ENCODE measurements around the gene UTP25. TPM values are rescaled to one million over a fixed set of nuclear protein-coding genes. Genes with fewer than 3 reads are reported as not detected.
"Not testable (repeated sequence)": the region's sequence is repeated elsewhere in the genome, so short reads cannot be mapped to it uniquely, and the experiment has no call there.

The UTP25 gene
- total RNA-seq, 4 donors from 2014 or later, result 7.3 to 11.0 (median 7.8) TPM

- 28 to 29% methylated on average over 2 of the region's 2 CpGs for WGBS, 2 donors
- intact Hi-C loops (cut with DNase I), result no loop called here
- H3K4me1 ChIP-seq, result peaks cover 30 to 40% of the 10 kb centered on the region in 2 donors
- H3K36me3 ChIP-seq, result no peaks in the 10 kb centered on the region
- TF ChIP-seq POLR2A (IDR thresholded peaks at IDR 0.05), result peak in 1 of 2 donors; percentile 42
- no peak for TF ChIP-seq CTCF (IDR thresholded peaks at IDR 0.05)
- H3K9me3 ChIP-seq, result no peaks in the 10 kb centered on the region
- H3K27ac ChIP-seq, result peak overlapping the region; percentile 78 to 91 (median 86)
- H3K27me3 ChIP-seq, result no peaks in the 10 kb centered on the region
- DNase-seq, result peak; percentile 83 to 87
- H3K4me3 ChIP-seq (replicated peaks in 1 of 3), result no peak overlapping the region
These were observed 56.9 kb downstream of the UTP25 start for GRCh38 chr1:209884665-209885117.

GRCh38 chr1:209885403-209886218 is 57.8 kb downstream of the UTP25 start:
- H3K27me3 ChIP-seq, result no peaks in the 10 kb centered on the region
- intact Hi-C loops (cut with DNase I), result no loop called here
- H3K9me3 ChIP-seq, result no peaks in the 10 kb centered on the region
- H3K4me3 ChIP-seq (replicated peaks in 1 of 3), result no peak overlapping the region
- peak overlapping the region in 1 of 3 donors; percentile 78 for H3K27ac ChIP-seq
- no peaks in the 10 kb centered on the region for H3K36me3 ChIP-seq
- TF ChIP-seq POLR2A (IDR thresholded peaks at IDR 0.05) (no peak), CTCF (IDR thresholded peaks at IDR 0.05) (no peak)
- H3K4me1 ChIP-seq, result peaks cover 27 to 34% of the 10 kb centered on the region in 2 donors
- WGBS, 2 donors, result 92 to 93% methylated on average over 7 of the region's 7 CpGs
- DNase-seq, result no peak

GRCh38 chr1:209886219-209886536 is 58.4 kb downstream of the UTP25 start:
- H3K27ac ChIP-seq, result no peak overlapping the region
- DNase-seq, result no peak
- WGBS, 2 donors, result 17 to 29% methylated on average over 1 of the region's 1 CpG
- H3K9me3 ChIP-seq, result no peaks in the 10 kb centered on the region
- TF ChIP-seq CTCF (IDR thresholded peaks at IDR 0.05) (peak in 1 of 6 experiments; percentile 23), POLR2A (IDR thresholded peaks at IDR 0.05) (no peak)
- no peaks in the 10 kb centered on the region for H3K27me3 ChIP-seq
- H3K4me1 ChIP-seq, result peaks cover 27 to 34% of the 10 kb centered on the region in 2 donors
- H3K36me3 ChIP-seq, result no peaks in the 10 kb centered on the region
- no peak overlapping the region for H3K4me3 ChIP-seq (replicated peaks in 1 of 3)
- intact Hi-C loops (cut with DNase I), result no loop called here

- H3K4me1 ChIP-seq, result peaks cover 16 to 21% of the 10 kb centered on the region in 2 donors
- H3K9me3 ChIP-seq; DNase-seq; intact Hi-C loops (cut with DNase I); H3K4me3 ChIP-seq (replicated peaks in 1 of 3); H3K36me3 ChIP-seq; H3K27me3 ChIP-seq; H3K27ac ChIP-seq: not testable (repeated sequence)
- 91 to 94% methylated on average over 27 to 31 of the region's 31 CpGs for WGBS, 2 donors
These were observed 60.7 kb downstream of the UTP25 start for GRCh38 chr1:209888291-209889076.

GRCh38 chr1:209889077-209889418 is 61.3 kb downstream of the UTP25 start:
- no peak for TF ChIP-seq CTCF (IDR thresholded peaks at IDR 0.05)
- no peak for TF ChIP-seq POLR2A (IDR thresholded peaks at IDR 0.05)
- H3K27me3 ChIP-seq, result no peaks in the 10 kb centered on the region
- no peak overlapping the region for H3K27ac ChIP-seq
- H3K4me1 ChIP-seq, result peaks cover 11 to 16% of the 10 kb centered on the region in 2 donors
- H3K4me3 ChIP-seq (replicated peaks in 1 of 3), result no peak overlapping the region
- H3K9me3 ChIP-seq, result no peaks in the 10 kb centered on the region
- no peak for DNase-seq
- 91 to 95% methylated on average over 14 to 25 of the region's 35 CpGs for WGBS, 2 donors
- no peaks in the 10 kb centered on the region for H3K36me3 ChIP-seq
- intact Hi-C loops (cut with DNase I), result no loop called here
